ENCODE measurements around the gene CCT8.
A peak's percentile ranks its signal among the peaks of the same experiment; 100 is the strongest.

CCT8 gene

GRCh38 chr21:29072873-29073221 is 601 bp downstream of the CCT8 start:
- POLR2A ChIA-PET, result no interaction called here
- DNase-seq (ENCODE audit: extremely low spot score), result no peak
- CTCF ChIA-PET, result interaction anchor here (1.2 to 3.5 kb wide), 5 partner anchors 9 to 300 kb away, joined by 3 to 8 read pairs (median 6); no protein-coding TSS in a partner anchor
- TF ChIP-seq CTCF (IDR thresholded peaks at IDR 0.05; ENCODE audit: control extremely low read depth, extremely low read depth, low read depth, missing control alignments), result no peak

- ChIA-PET POLR2A (interaction anchor here (0.6 to 0.7 kb wide), 2 partner anchors 20 to 39 kb away, joined by 3 to 8 read pairs; no protein-coding TSS in a partner anchor), CTCF (interaction anchor here (1.4 to 2.8 kb wide), 3 partner anchors 13 to 41 kb away, joined by 3 to 8 read pairs (median 8); partner anchors contain the start of gene USP16)
- DNase-seq (ENCODE audit: extremely low spot score), result peak; percentile 47
- no peak for TF ChIP-seq CTCF (IDR thresholded peaks at IDR 0.05; ENCODE audit: control extremely low read depth, extremely low read depth, low read depth, missing control alignments)
Measured at GRCh38 chr21:29064850-29065481, 8.5 kb downstream of the CCT8 start.

DNA sequence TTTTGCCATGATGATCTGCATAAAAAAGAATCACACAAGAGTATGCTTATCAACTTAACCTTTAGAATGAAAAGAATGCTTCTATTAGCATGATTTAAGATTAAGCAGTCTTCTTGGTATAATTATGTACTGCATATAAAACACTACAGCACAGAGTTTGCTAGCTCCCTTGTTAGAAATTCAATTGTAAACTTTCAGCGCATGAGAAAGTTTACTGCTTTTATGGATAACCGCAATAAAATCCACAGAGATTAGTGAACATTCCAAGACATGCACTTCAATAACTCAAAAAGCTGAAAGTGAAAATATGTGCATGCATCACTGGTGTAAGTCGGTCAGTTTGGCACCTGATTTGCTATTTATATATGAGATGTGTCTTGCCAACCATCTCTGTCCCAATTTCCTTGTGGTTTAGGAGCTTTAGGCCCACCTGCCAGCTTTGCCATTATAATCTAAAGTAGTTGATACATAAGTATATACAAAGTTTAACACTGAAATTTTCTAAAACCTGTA is 16.9 kb downstream of the CCT8 start:
- ChIA-PET POLR2A (no interaction called here), CTCF (no interaction called here)
- no peak for DNase-seq (ENCODE audit: extremely low spot score)
- TF ChIP-seq CTCF (IDR thresholded peaks at IDR 0.05; ENCODE audit: control extremely low read depth, extremely low read depth, low read depth, missing control alignments), result no peak

- no peak for DNase-seq (ENCODE audit: extremely low spot score)
- ChIA-PET CTCF (no interaction called here), POLR2A (no interaction called here)
- TF ChIP-seq CTCF (IDR thresholded peaks at IDR 0.05; ENCODE audit: control extremely low read depth, extremely low read depth, low read depth, missing control alignments), result no peak
Measured at GRCh38 chr21:29056005-29056404, 17.4 kb downstream of the CCT8 start.

GRCh38 chr21:29055080-29055479 is 18.4 kb downstream of the CCT8 start:
- TF ChIP-seq CTCF (IDR thresholded peaks at IDR 0.05; ENCODE audit: control extremely low read depth, extremely low read depth, low read depth, missing control alignments), result no peak
- POLR2A ChIA-PET, result interaction anchor here (0.6 kb wide), 1 partner anchor 24 kb away, joined by 5 read pairs; no protein-coding TSS in a partner anchor

DNA sequence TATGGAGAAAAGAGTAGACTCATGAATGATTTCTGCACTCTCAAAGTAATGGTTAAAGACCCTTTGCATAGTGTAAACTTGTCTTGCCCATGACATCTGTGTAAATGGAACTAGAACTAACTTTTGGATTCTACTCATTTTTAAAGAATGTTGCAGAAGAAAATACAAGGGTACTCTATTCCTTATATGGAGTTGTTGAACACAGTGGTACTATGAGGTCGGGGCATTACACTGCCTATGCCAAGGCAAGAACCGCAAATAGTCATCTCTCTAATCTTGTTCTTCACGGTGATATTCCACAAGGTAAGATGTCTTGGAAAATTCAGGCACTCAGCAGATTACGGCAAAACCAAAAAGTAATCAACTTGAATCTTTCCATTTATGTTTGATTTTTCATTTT is 19.8 kb downstream of the CCT8 start:
- TF ChIP-seq CTCF (IDR thresholded peaks at IDR 0.05; ENCODE audit: control extremely low read depth, extremely low read depth, low read depth, missing control alignments), result no peak
- DNase-seq (ENCODE audit: extremely low spot score), result no peak
- POLR2A ChIA-PET, result no interaction called here
- CTCF ChIA-PET, result interaction anchor here (1.3 kb wide), 1 partner anchor 19 kb away, joined by 3 read pairs; the partner anchor contains the start of gene CCT8

More at GRCh38 chr21:29055080-29055479, 18.4 kb downstream of the CCT8 start:
- DNase-seq (ENCODE audit: extremely low spot score), result no peak
- CTCF ChIA-PET, result interaction anchor here (0.8 kb wide), 2 partner anchors 16 to 22 kb away, joined by 3 read pairs; no protein-coding TSS in a partner anchor
